ENCODE measurements around the gene RYR2.

Gene RYR2

GRCh38 chr1:237478082-237478481 lies 436.1 kb downstream of the RYR2 start:
- FAIRE-seq: no peak

- FAIRE-seq: no peak
Observed at GRCh38 chr1:237478842-237479241, 436.9 kb downstream of the RYR2 start.

- FAIRE-seq: no peak
Observed at GRCh38 chr1:237482777-237483176, 440.8 kb downstream of the RYR2 start.

GRCh38 chr1:237492359-237492758 lies 450.4 kb downstream of the RYR2 start:
- FAIRE-seq: no peak

- FAIRE-seq: no peak
Observed at GRCh38 chr1:237500566-237500965, 458.6 kb downstream of the RYR2 start.

GRCh38 chr1:237503292-237503691 lies 461.3 kb downstream of the RYR2 start:
- no peak for FAIRE-seq

- no peak for FAIRE-seq
Observed at GRCh38 chr1:237507005-237507404, 465.0 kb downstream of the RYR2 start.

GRCh38 chr1:237509748-237510147 lies 467.8 kb downstream of the RYR2 start:
- no peak for FAIRE-seq

- FAIRE-seq: no peak
Observed at GRCh38 chr1:237525102-237525501, 483.1 kb downstream of the RYR2 start.

GRCh38 chr1:237527761-237528160 lies 485.8 kb downstream of the RYR2 start:
- no peak for FAIRE-seq

GRCh38 chr1:237528545-237528944 lies 486.6 kb downstream of the RYR2 start:
- FAIRE-seq: no peak

GRCh38 chr1:237539055-237539454 lies 497.1 kb downstream of the RYR2 start:
- FAIRE-seq: no peak

- FAIRE-seq: no peak
Observed at GRCh38 chr1:237542525-237543418, 500.8 kb downstream of the RYR2 start.

- no peak for FAIRE-seq
Observed at GRCh38 chr1:237553078-237553477, 511.1 kb downstream of the RYR2 start.

- FAIRE-seq: no peak
Observed at GRCh38 chr1:237556911-237557310, 514.9 kb downstream of the RYR2 start.

GRCh38 chr1:237562242-237562823 lies 520.3 kb downstream of the RYR2 start:
- FAIRE-seq: peak; percentile 99

- no peak for FAIRE-seq
Observed at GRCh38 chr1:237565236-237565635, 523.3 kb downstream of the RYR2 start.

- FAIRE-seq: no peak
Observed at GRCh38 chr1:237566581-237566980, 524.6 kb downstream of the RYR2 start.

GRCh38 chr1:237568955-237569354 lies 527.0 kb downstream of the RYR2 start:
- no peak for FAIRE-seq

- no peak for FAIRE-seq
Observed at GRCh38 chr1:237570530-237570929, 528.5 kb downstream of the RYR2 start.

GRCh38 chr1:237574536-237574935 lies 532.6 kb downstream of the RYR2 start:
- no peak for FAIRE-seq

GRCh38 chr1:237578540-237578939 lies 536.6 kb downstream of the RYR2 start:
- FAIRE-seq: no peak

GRCh38 chr1:237580726-237581125 lies 538.7 kb downstream of the RYR2 start:
- FAIRE-seq: no peak

- no peak for FAIRE-seq
Observed at GRCh38 chr1:237583270-237583669, 541.3 kb downstream of the RYR2 start.

GRCh38 chr1:237583756-237584155 lies 541.8 kb downstream of the RYR2 start:
- FAIRE-seq: no peak

All from TTC549 (cell line).